Pancreas (tissue), 10 donors: ENCODE measurements around the gene PAPOLB. TPM values are rescaled to one million over a fixed set of nuclear protein-coding genes. Genes with fewer than 3 reads are reported as not detected.
A peak's percentile ranks its signal among the peaks of the same experiment; 100 is the strongest.

ENCODE experiments used
- ATAC-seq, 4 donors: fragments of 200-7000 bp; cut with Tn5 transposase; one replicate each; pipeline versions ENCODE4 v1.8.0 to v1.9.1; 2020; ENCODE audit warnings: mild to moderate bottlenecking in 4 of 4, moderate library complexity in 4 of 4
- DNase-seq, 6 donors: peaks; one replicate each; pipeline ENCODE4 v3.0.0-alpha.2; 2020
- FAIRE-seq: peaks from 2 replicates; lab custom pipeline; 2012; peaks lifted over from hg19 to GRCh38; lab: Jason Lieb, UNC
- H3K27ac ChIP-seq, 4 donors: fragments of 200-600 bp; sonication (generic); 1 replicate in 3 of 4; 2 replicates in 1 of 4; pipeline versions ENCODE4 v1.5.0 to v1.8.0; 2020
- H3K27me3 ChIP-seq, 4 donors: fragments of 200-600 bp; one replicate each; pipeline ENCODE4 v1.8.0; 2021
- H3K36me3 ChIP-seq, 3 donors: fragments of 200-600 bp; sonication (generic) in 1 of 3; one replicate each; pipeline versions ENCODE4 v1.5.0 to v1.8.0; 2020 to 2021
- H3K4me1 ChIP-seq, 3 donors: fragments of 200-600 bp; one replicate each; pipeline ENCODE4 v1.8.0; 2021
- H3K4me3 ChIP-seq, 4 donors: fragments of 200-600 bp; sonication (generic) in 2 of 4; one replicate each; pipeline versions ENCODE4 v1.5.0 to v1.8.0; 2020 to 2021
- H3K9me3 ChIP-seq, 4 donors: fragments of 200-600 bp; one replicate each; pipeline ENCODE4 v1.8.0; 2021
- CTCF ChIP-seq, 4 donors: fragments of 200-600 bp; sonication (generic) in 3 of 4; IDR thresholded peaks; one replicate each; pipeline versions ENCODE4 v1.5.0 to v1.8.0; 2021; ENCODE audit warnings: antibody characterized with exemption in 4 of 4
- WGBS, 2 donors: extraction: QIAGEN DNeasy Blood & Tissue Kit; methylation state at CpG; one replicate each; pipeline ENCODE4 v1.1.7; 2013; 5-methylcytosine and 5-hydroxymethylcytosine counted together
- intact Hi-C, 3 donors: fragments of 100-400 bp; cut with DNase I; formaldehyde crosslinking; loops; one replicate each; pipeline versions ENCODE4 v1.11.1 to v1.14.2; 2022
- polyA plus RNA-seq, 2 donors: library from polyadenylated mRNA; stranded (reverse); fragments of 200-250 nt; gene quantifications; one replicate each; pipeline ENCODE4 v1.2.3, GENCODE V29; 2013
- total RNA-seq, 6 donors: library from RNA; stranded (reverse); fragmentation: NEBNext Ultra II Directional in 4 of 6; extraction: Animal tissue kit (Norgen Biotek cat#: 25700) in 4 of 6; gene quantifications; one replicate each; pipeline versions ENCODE4 v1.2.1 to v1.2.4, GENCODE V29; 2021 to 2023
- donor health status: healthy with polysubstance abuse.
- donor health status: DM: no; HTN: no; CAD: no; lungs with moderate emphysema.
- donor health status: DM: no; HTN: no; CAD: no.
- donor health status: control.
- donor health status: control.
- donor health status: Bipolar disorder and iron deficiency.
- donor health status: DM: yes; HTN: yes; CAD: no.
- donor health status: DM: no; HTN: no; CAD: no.
- donor health status: DM: no; HTN: no; CAD: no.
- donor health status: DM: yes; HTN: yes; CAD: no.

Gene PAPOLB
- total and polyA plus RNA-seq, 8 donors = 0.03 to 0.09 (median 0.05) TPM; not detected in 5

GRCh38 chr7:4851459-4852422 lies 10.1 kb downstream of the PAPOLB start:
- H3K4me1 ChIP-seq = no peaks in the 10 kb centered on the region
- no peaks in the 10 kb centered on the region for H3K36me3 ChIP-seq
- H3K9me3 ChIP-seq = no peaks in the 10 kb centered on the region
- no peak for TF ChIP-seq CTCF (IDR thresholded peaks at IDR 0.05)
- 83 to 85% methylated on average over 6 of the region's 6 CpGs for WGBS, 2 donors
- FAIRE-seq (no peak), ATAC-seq (no peak), DNase-seq (no peak)
- no peaks in the 10 kb centered on the region for H3K27me3 ChIP-seq
- H3K4me3 ChIP-seq = no peak overlapping the region
- H3K27ac ChIP-seq = no peak overlapping the region
- intact Hi-C loops = no loop called here

- intact Hi-C loops = no loop called here
- DNase-seq (no peak), FAIRE-seq (no peak), ATAC-seq (no peak)
- H3K36me3 ChIP-seq = no peaks in the 10 kb centered on the region
- no peak for TF ChIP-seq CTCF (IDR thresholded peaks at IDR 0.05)
- no peaks in the 10 kb centered on the region for H3K27me3 ChIP-seq
- no peaks in the 10 kb centered on the region for H3K4me1 ChIP-seq
- H3K4me3 ChIP-seq = no peak overlapping the region
- H3K27ac ChIP-seq = no peak overlapping the region
- H3K9me3 ChIP-seq = no peaks in the 10 kb centered on the region
- 62 to 77% methylated on average over 8 of the region's 8 CpGs for WGBS, 2 donors
Observed at GRCh38 chr7:4850262-4850795, 11.5 kb downstream of the PAPOLB start.

GRCh38 chr7:4849390-4849789 lies 12.4 kb downstream of the PAPOLB start:
- peak in 1 of 4 donors; percentile 69 for ATAC-seq
- H3K36me3 ChIP-seq = no peaks in the 10 kb centered on the region
- H3K27me3 ChIP-seq = no peaks in the 10 kb centered on the region
- no peak for DNase-seq
- 32 to 37% methylated on average over 4 of the region's 4 CpGs for WGBS, 2 donors
- no peaks in the 10 kb centered on the region for H3K9me3 ChIP-seq
- intact Hi-C loops = no loop called here
- H3K4me3 ChIP-seq = no peak overlapping the region
- no peak overlapping the region for H3K27ac ChIP-seq
- FAIRE-seq = no peak
- H3K4me1 ChIP-seq = no peaks in the 10 kb centered on the region
- no peak for TF ChIP-seq CTCF (IDR thresholded peaks at IDR 0.05)

GRCh38 chr7:4845740-4846142 lies 16.1 kb downstream of the PAPOLB start:
- ATAC-seq (peak in 1 of 4 donors; percentile 25), DNase-seq (no peak), FAIRE-seq (no peak)
- intact Hi-C loops = no loop called here
- no peaks in the 10 kb centered on the region for H3K4me1 ChIP-seq
- no peaks in the 10 kb centered on the region for H3K36me3 ChIP-seq
- H3K4me3 ChIP-seq = no peak overlapping the region
- WGBS, 2 donors = 31 to 45% methylated on average over 18 of the region's 18 CpGs
- H3K9me3 ChIP-seq = no peaks in the 10 kb centered on the region
- no peak for TF ChIP-seq CTCF (IDR thresholded peaks at IDR 0.05)
- no peaks in the 10 kb centered on the region for H3K27me3 ChIP-seq
- no peak overlapping the region for H3K27ac ChIP-seq
